NCI-H1436 (cell line): ENCODE measurements around the gene IGFN1.
"Not testable (repeated sequence)": the region's sequence is repeated elsewhere in the genome, so short reads cannot be mapped to it uniquely, and the experiment has no call there.

Experiments used
- DNase-seq: peaks from one replicate; lab custom pipeline; 2025; lab: John Stamatoyannopoulos, UW

IGFN1 gene

GRCh38 chr1:201250326-201251011, 59.8 kb downstream of the IGFN1 start:
- no peak for DNase-seq

- no peak for DNase-seq
Measured at GRCh38 chr1:201251411-201251810, 60.8 kb downstream of the IGFN1 start.

- no peak for DNase-seq
Measured at GRCh38 chr1:201251851-201252430, 61.3 kb downstream of the IGFN1 start.

- DNase-seq, result no peak
Measured at GRCh38 chr1:201252944-201253371, 62.3 kb downstream of the IGFN1 start.

- no peak for DNase-seq
Measured at GRCh38 chr1:201253411-201253810, 62.8 kb downstream of the IGFN1 start.

- DNase-seq, result no peak
Measured at GRCh38 chr1:201253906-201254624, 63.4 kb downstream of the IGFN1 start.

GRCh38 chr1:201254625-201255478, 64.2 kb downstream of the IGFN1 start:
- peak; percentile 75 for DNase-seq

GRCh38 chr1:201255479-201256362, 65.1 kb downstream of the IGFN1 start:
- DNase-seq, result no peak

- DNase-seq, result not testable (repeated sequence)
Measured at GRCh38 chr1:201258132-201258531, 67.5 kb downstream of the IGFN1 start.

- DNase-seq, result no peak
Measured at GRCh38 chr1:201258763-201259230, 68.2 kb downstream of the IGFN1 start.

GRCh38 chr1:201259476-201260235, 69.0 kb downstream of the IGFN1 start:
- DNase-seq, result peak; percentile 72

- no peak for DNase-seq
Measured at GRCh38 chr1:201260236-201260590, 69.6 kb downstream of the IGFN1 start.

- no peak for DNase-seq
Measured at GRCh38 chr1:201260648-201261311, 70.2 kb downstream of the IGFN1 start.

GRCh38 chr1:201261771-201262547, 71.3 kb downstream of the IGFN1 start:
- DNase-seq, result no peak

- DNase-seq, result no peak
Measured at GRCh38 chr1:201262963-201263608, 72.5 kb downstream of the IGFN1 start.

GRCh38 chr1:201264072-201264471, 73.4 kb downstream of the IGFN1 start:
- DNase-seq, result no peak

GRCh38 chr1:201264554-201264953, 73.9 kb downstream of the IGFN1 start:
- DNase-seq, result no peak

- DNase-seq, result no peak
Measured at GRCh38 chr1:201265756-201266155, 75.1 kb downstream of the IGFN1 start.

- no peak for DNase-seq
Measured at GRCh38 chr1:201266276-201266675, 75.7 kb downstream of the IGFN1 start.
